GM21526 (cell line): ENCODE measurements around the gene SALL1.

Experiments used
- ATAC-seq: cut with Tn5 transposase; IDR thresholded peaks from one replicate; pipeline ENCODE4 v1.9.1; 2021; ENCODE audit warnings: moderate library complexity; ENCODE audit not compliant: unreplicated experiment, low FRiP score

Gene SALL1

DNA sequence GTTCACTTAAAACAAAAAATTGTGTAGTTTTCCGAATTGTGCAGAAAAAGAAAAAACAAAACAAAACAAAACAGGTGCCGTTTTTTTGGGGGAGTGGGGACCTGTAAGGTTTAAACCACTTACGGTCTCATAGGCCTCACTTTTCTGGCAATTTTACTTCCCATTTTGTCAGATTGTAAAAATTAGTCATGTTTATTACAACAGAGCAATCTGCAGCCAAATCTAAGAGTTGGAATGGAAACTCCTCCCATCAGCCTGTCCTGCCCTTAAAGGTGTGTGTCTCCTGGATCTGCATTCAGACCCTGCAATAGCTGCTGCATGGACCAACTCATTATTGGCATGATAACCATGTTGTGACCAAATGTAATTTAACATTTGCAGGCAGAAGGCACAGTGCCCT is 8.2 kb upstream of the SALL1 start:
- no peak for ATAC-seq

DNA sequence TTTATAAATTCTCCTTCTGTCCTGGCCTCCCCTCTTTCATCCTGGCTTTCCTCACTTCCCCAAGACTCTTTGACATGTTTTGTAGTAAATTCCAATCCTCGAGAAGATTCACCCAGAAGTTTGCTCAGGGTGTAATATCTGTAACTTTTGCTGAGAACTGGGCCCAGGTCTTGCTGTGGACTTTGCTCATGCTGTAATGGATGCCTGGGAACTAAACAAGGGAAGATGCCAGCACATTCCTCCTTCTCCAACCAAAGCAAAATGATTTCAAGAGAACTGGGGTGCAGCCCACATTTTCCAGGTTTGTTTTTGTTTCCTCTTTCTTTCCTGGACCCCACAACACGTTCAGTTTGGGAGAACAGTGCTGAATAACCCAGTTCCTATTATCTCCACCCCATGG is 6.6 kb upstream of the SALL1 start:
- ATAC-seq: no peak

DNA sequence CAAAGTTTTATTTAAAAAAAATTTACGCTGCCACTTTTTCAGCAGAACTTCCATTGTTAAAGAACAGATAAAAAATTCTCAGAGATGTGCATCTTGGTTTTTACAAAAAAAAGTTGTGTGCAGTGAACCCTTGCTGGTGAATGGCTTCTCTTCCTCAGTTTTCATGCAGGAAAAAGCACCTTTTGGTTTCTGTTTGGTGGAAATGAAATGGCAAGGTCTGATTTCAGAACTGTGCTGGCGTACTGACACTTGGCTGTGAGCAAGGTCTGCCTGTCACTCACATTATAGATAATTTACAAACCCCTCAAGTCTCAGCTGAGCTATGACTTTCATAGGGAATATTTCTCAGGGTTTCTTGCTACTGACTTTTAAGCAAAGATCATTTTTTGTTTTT is 5.7 kb upstream of the SALL1 start:
- no peak for ATAC-seq

DNA sequence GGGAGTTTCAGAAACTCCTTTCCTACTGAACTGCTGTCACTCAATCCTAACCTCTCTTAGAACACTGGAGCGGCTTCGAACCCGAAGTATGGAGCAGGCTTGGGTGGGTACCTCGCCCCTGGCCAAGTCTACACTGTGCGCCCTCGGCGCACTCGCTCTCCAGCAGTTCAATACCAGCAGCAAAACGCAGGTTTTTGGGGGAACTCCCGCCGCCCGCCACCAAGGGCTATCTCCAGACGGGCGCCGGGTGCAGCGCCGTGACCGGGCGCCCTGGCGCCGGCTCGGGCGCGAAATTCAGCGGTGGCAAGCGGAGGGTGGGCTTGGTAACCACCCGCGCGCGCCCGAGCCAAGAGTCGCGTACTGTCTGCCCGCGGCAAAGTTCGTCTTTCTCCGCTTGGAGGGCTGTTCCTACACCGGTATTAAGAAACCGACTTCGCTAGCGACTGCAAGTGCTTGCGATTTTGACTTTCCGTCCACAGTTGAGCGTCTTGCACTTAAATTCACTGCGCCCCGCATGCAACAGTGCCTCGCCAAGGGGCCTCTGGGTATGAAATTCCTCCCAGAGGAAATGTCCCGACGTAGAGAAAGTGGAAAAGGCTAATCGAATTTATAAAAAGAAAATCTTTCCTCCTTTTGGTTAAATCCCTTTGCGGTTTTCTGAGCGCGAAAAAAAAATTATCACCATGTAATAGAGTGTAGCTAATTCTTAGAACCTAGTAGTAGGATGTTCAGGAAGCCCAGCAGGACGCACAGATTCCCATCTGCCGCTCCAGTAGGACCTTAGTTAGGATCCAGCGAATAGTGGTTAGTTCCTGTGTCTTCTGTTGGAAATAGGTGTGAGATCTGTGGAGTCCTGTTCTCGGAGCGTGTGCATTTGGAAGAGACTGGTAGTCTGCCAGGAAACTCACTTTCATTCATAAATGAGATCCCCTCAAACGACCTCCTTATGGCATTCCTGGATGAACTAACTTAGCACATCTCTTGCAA is 5.0 kb upstream of the SALL1 start:
- no peak for ATAC-seq

DNA sequence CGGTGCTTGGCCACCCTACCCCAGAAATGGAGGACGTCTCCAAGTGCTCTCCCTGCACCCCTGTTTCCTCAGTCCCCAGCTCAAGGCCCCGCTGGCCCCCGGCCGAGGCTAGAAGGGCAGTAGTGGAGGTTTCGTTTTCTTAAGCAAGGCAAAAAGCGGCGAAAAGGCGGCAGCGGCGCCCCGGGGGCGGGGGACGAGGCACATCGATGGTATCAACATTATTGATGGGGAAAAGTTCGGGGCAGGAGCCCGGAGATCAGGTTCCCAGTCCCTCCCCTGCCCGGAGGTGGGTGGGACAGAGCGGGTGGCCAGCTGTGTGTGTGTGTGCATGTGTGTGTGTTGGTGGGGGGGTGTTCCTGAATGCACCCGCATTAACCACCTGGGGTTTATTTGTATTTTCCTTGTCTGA is 4.1 kb upstream of the SALL1 start:
- no peak for ATAC-seq

DNA sequence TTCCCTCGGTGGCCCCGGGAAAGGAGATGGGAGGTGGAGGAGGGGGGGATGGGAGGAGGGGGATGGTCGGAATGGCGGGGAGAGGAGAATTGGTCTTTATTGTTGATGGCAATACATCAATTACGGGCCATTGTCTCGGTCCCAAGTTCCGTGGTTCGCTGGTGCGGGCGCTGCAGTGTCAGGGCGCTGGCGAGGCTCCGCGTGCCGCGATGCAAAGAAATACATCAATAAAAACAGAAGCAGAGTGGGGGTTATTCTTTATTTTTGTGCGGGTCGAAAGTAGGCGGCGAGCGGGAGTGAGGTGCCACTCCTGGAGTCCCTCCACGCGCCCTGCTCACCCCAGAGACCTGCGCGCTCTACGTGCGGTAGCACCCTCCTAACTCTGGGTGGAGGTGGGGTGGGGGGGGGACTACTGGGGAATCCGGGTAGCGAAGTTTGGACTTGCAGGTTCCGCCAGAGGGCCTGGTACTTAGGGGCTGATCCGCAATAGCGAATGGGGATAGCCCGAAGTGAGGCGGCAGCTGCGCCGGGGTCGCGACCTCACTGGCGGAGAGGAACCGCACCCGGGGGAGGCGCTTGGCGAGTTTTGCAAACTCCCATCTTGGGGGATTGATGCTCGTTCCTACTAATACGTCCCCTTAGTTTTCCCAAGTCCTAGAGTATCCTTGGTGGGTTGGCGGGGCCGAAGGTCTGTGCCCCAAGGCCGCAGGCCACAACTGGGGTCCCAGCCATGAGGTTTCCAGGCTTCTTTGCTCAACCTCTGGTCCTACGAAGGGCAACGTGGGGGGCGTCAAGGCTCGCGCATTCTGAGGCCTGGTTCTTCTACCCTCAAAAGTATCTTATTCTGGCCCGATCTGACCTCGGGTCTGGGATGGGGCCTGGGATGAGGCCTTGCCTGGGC is 3.5 kb upstream of the SALL1 start:
- ATAC-seq: no peak

DNA sequence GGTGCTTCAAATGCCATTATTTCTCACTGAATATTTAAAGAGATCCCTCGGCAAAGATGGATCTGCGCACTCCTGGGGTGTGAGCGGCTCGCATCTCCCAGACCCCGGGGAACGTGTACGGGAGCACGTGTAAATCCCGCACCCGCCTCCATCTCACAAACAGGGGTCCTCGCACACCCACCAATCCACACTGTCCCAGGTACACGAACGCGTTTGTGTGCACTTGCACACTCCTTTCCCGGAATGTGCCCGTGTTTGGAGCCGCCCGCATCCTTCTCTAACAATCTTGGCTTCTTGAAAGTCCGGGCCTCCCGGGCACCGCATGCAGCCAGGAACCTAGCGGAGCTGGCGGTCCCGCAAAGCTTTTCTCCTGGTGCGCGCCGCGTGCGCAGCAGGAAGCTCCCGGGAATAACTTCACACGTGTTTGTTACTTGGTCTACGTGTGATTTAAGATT is 2.5 kb upstream of the SALL1 start:
- no peak for ATAC-seq

DNA sequence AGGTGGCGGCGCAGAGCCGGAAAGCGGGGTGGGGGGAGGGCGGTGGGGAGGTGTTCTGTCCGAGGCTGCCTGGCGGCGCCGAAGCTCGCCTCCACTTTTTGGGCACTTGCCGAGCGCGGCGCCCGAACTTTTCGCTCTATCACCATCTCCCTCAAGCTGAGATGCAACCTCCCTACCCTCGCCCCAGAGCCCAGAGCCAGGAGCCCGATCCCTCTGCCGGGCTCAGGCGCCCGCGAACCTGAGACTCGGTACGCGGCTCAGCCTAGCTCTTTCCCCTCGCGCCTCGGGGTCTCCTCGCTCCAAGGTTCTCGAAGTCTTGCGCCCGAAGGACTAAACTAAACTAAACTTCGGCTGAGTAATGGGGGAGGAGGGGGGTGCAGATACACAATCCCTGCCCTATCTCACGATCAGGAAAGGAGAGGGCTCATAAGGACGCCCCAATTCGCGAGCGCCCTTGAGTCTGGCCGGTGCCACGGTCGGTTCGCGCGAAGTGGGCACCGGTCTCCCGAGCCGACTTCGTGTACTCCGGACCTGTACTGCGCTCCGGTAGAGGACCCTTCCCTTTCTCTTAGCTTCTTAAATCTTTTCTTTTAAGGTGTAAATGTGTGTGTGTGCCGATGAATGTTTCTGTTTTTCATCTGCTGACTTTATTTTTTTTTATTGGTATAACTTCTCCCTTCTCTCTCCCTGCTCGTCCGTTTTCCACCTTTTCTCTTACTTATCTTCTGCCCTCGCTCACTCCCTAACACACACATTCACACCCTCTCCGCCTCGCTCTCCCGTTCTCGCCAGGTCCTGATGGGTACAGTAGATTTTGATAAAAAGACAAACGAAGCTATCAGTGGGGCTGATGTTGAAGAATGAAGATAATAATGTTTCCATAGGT is 1.9 kb upstream of the SALL1 start:
- ATAC-seq: no peak

DNA sequence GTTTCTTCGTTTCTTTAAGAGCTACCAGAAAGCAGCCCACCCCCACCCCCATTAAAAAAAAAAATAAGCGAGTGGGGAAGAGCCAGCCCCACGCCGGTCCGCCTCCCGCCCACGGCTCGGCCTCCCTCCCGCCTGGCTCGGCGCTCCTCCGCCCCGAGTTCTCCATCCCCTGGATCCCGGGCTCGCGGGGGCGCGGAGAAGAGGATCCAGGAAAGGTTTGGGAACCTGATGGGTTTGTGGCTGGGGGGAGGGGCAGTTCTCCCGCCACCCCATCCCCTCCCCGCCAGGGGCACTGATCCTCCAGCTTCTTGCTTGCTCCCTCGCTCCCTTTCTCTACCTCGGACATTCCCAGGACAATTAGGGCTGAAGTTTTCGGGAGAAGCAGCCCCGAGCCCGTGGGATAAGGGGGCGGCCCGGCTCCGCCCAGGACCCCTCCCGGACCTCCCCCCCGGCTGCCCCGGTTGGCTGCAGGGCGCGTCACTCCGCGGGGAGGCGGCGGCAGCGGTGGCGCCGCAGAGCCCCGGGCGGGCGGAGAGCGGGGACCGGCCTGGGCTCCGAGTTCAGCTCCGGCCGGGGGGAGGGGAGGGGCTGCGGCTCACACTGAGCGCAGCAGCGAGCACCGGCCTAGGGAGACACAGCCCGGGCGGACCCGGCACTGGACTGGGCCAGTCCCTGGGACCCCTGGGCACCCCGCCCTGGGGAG is 1.0 kb upstream of the SALL1 start:
- ATAC-seq: no peak

DNA sequence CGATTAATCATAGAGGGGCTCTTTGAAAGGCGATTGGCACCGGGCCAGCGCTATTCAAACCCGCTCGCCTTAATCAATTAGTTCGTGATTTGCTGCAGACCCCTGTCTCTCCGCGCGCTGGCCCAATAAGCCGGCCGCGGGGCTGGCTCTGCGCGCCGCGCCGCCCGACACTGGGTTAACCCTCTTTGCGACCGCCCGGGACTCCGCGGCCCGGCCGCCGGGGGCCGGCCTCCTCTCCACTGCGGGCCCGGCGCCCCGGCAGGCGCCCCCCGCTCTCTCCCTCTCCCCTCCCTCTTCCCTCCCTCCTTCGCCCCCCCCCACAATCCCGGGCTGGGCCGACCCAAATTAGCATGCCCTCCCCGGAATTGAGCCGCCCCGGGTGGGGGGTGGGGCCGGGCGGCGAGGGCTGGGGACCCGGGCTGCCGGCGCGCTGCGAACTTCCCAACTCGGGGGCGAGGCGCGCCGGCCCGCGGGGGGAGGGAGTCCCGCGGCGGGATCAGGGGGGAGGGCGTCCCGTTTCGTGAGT is 428 bp upstream of the SALL1 start:
- no peak for ATAC-seq

DNA sequence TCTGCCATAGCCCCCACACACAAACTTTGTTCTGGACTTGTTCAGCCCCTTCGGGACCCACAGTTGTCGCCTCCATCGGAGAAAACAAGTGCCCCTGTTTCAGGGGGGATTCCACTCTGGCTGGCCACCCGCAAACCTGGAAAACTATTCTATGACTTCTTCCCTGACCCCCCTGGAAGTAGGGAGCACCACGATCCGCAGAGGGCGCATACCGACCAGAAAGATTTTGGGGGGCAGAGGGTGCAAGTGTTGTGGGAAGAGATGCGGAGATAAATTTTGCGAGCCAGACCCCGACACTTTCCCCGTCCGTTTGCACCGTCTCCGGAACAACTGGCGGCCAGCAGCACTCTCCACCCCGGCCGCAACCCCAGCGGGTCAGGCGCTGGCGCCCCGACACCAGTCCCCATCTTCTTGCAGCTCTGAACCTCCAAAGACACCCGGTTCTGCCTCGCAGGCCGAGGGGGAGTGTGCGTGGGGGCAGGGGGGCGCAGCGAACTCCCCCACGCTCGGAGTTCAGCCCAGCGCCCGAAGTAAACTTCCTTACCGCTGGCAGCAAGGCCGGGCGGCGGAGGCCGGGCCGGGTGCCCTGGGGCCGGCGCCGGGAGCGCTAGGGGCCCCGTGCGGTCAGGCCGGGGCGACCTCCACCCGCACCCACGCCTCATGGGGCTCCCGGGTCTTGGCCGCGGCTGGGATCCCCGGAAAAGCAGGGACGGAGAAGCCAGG is 744 bp downstream of the SALL1 start:
- ATAC-seq: no peak

DNA sequence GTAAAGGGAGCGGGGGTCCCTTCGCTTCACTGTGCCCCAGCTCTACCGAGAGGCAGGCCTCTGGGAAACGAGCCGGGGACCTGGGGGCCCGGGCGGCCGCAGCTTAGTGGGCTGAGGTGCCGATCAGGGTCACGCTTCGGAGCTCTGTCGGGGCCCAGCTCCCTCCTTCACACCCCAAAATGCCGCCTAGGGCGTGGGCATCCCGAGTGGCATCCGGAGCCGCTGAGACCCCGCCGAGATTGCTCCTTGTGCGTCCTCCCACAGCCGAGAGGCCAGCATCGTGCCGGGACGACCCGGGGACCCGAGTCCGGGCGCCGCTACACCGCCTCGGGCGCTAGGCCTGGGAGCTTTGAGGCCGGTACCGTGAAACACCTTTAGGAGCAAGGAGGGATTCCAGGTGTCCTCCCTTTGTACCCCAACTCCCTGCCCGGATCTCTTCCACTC is 1.3 kb downstream of the SALL1 start:
- ATAC-seq: no peak

DNA sequence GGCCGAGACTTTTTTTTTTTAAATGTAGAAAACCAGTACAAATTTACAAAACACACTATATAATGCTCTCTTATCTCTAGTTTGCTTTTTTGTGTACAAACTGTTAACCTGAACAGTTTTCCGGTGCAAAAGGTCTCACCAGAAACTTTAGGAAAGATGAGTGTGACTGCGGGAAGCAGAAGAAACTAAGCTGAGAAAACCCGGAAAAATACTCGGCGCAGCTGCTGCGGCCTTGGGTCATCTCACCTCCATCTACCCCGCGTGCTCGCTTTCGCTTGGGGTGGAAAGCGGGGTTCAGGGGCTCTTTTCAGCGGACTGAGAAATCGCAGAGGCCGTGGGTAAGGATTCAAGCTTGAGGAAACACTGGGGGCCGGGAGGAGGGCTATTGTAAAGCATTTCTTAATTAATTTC is 1.8 kb downstream of the SALL1 start:
- ATAC-seq: no peak

DNA sequence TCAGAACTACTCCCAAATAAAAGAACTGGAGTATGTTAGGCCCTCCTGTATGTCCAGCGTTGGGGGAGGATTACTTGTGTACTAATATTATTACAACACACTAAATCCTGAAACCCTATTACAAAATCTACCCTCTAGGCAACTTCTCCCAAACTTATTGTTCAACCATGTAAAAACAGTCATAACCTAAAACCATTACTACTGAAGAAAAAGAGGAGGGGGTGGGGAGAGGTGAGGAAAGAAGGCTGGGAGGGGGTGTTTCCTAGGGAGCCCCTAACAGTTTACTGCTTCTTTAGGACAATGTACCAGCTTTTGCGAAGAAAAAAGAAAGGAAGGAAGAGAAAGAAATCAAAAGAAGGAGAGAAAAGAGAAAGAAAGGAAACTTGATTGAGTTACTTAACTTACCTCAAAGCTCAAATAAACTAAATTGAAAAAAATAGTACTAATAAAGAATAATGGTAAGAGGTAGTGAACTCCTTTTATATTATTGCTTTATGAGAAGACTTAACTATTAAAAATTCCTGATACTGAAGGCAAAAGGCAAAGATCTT is 2.3 kb downstream of the SALL1 start:
- ATAC-seq: no peak

DNA sequence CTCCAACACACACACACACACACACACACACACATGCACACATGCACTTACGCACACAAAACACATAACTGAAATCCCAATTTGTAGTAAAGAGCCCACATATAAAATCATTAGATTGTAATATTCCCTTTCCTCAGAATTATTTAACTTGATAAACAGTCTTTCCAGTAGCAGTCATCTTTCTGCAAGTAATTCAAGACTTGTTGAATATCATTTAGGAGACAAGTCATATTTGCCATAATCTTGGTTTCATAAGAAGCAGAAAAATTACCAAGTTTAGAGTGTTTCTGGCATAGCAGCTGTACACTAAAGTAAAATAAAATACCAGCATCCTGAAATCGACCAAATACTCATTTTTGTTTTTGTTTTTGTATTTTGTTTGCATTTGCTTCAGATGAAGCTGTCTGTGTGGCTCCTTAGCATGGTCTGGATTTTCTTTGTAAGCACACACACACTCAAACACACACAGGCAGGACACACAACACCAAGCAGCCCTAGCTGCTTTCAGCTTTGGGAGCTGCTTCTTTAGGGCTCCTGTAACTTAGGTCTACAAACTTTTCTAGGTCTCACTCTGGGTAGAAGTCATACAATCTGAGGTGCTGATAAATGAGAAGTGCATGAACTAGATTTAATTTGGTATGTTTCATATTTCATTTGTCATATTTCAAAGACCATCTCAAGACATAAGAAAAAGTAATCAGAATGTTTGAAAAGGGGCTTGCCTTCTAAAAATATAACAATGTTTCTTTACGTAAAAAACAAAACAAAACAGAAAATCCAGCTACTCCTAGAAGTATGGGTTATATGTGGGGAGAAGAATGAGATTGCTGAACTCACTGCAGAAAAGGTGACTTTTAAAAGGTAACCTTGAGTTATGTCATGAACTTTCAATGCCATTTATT is 3.0 kb downstream of the SALL1 start:
- ATAC-seq: no peak

DNA sequence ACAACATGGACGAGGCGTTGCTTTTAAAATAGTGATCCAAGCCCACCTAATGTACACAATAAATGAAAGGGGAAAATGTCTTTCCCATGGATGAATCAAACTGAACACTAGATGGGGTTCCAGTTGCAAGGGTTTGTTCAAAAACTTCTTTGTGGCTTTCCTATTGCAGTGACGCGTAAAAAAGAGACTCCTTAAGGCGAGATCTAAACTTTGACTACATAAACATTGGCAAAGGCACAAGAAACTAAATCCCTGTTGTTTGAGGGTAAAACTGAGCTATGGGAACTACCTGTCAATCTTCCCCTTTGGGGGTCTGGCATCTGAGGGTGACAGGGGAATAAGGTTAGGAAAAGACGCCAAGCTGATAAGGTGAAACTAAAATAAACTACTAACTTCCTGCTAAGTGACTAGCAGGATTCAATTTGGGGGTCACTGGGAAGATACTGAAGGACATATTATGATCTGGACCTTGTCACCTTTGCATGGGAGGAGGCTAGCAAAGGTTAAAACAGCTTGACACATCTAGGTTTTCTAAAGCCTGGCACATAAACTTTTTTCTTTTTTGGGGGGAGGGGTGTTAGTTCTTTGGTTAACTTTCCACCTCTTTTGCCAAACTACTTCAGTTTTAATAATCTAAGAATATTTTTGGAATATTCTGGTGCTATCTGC is 4.7 kb downstream of the SALL1 start:
- no peak for ATAC-seq

DNA sequence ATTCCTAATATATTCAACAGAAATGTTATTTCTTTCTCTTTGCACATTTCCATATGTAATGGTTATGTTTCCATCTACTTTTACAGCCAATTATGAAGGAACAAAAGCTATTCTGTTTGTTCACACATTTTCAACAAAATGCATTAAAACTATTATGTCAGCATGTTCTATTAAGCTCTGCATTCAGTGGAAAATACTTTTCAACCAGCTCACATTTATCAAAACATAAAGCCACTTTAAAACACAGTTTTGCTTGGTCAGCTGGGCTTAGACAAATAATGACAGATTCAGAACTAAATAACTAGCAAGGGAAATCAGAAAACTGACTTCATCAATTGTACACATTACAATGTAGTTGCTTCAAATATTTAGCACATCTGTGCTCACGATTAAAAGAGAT is 6.9 kb downstream of the SALL1 start:
- ATAC-seq: no peak
